ENCODE measurements around the gene GRIN2C.

The GRIN2C gene

DNA sequence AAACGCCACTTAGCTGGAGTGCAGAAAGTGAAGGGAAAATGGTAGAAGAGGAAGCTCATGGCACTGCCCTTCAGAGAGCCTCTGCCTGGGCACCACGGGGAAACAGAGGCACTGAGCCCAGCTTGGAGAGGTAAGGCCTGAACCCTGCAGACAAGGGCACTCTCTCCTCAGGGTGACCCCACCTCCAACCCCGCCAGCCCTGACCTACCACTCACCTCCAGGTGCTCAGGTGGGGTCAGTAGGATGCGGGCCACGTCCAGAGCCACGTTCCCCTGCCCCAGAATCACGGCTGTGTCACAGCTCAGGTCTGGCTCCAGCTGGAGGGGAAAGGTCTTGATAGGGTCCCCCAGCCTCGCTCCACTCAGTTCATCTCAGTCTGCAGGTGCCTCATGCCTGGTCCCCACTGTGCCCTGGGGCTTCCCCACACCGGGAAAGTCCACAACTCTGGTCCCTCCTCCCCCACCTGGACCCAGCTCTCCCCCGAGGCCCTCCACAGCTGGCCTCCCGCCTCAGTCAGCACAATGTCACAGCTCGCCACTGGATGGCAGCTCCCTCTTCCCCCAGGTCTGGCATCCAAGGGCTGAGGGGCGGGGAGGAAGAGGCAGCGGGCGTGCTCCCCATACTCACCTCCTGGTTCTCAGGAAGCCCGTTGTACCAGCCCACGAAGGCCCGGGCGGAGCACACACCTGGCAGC lies 6.0 kb upstream of the GRIN2C start:
- Histone ChIP-seq H3K4me1 (ENCODE audit: insufficient read depth, low read length) (peaks cover 9% of the 10 kb centered on the region), H3K9me3 (ENCODE audit: low read length) (no peaks in the 10 kb centered on the region), H3K4me3 (ENCODE audit: low read length) (no peak overlapping the region), H3K36me3 (ENCODE audit: insufficient read depth, low read length) (peaks cover 10% of the 10 kb centered on the region), H2AFZ (ENCODE audit: low read depth, low read length) (no peak overlapping the region), H3K27me3 (ENCODE audit: insufficient read depth, low read length) (peaks cover 11% of the 10 kb centered on the region)

DNA sequence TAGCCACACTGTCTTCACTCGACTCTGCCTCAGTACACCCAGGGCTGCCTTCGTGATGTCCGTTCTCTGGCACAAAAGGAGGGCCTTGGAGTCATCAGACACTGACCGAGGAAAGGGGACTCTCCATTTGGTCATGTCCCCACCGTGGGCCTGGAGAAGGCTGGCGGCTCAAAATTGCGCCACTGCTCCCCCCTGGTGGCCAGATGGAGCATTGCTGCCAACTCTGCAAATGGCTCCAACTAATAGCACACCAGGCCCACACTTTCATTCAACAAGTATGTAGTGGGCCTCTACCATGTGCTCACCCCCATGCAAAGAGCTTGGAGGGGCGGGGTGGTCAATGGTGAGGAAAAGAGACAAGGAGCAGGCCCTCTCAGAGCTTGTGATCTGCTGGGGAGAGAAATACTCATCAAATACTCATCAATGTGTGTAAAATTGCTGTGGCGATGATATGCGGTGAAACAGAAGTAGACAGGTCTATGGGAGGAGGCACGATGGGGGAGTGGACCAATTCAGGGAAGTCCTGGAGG lies 5.2 kb upstream of the GRIN2C start:
- no peaks in the 10 kb centered on the region for H3K9me3 ChIP-seq (ENCODE audit: low read length)
- peaks cover 18% of the 10 kb centered on the region for H3K27me3 ChIP-seq (ENCODE audit: insufficient read depth, low read length)
- peaks cover 9% of the 10 kb centered on the region for H3K4me1 ChIP-seq (ENCODE audit: insufficient read depth, low read length)
- no peak overlapping the region for H3K4me3 ChIP-seq (ENCODE audit: low read length)
- H3K36me3 ChIP-seq (ENCODE audit: insufficient read depth, low read length): peaks cover 10% of the 10 kb centered on the region
- H2AFZ ChIP-seq (ENCODE audit: low read depth, low read length): no peak overlapping the region

DNA sequence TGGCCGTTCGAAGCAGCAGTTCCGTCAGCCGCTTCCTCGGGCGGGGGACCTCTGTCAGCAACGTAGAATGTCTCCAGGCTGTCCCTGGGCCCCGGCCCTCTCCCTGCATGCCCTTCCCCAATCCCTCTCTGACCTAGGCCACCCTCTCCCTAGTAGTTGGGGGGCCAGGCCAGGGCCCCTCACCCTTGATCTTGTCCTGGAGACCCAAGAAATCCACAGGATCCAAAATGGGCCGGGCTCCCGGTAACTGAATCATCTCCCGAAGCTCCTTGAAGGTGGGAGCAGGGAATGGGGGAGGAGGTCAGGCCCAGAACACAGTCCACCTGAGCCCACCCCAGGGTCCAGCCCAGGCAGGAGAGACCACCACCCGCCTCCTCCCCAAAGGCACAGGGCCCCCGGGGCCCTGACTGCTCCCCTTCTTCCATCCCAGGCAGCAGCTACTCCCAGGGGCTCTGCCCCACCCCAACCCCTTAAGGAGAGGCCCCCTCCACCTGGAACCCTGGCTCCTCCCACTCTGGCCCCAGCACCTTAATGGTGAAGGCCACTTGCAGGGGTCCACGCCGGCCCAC lies 4.7 kb upstream of the GRIN2C start:
- Histone ChIP-seq H3K27me3 (ENCODE audit: insufficient read depth, low read length) (peaks cover 21% of the 10 kb centered on the region), H3K9me3 (ENCODE audit: low read length) (no peaks in the 10 kb centered on the region), H3K36me3 (ENCODE audit: insufficient read depth, low read length) (peaks cover 10% of the 10 kb centered on the region), H3K4me1 (ENCODE audit: insufficient read depth, low read length) (peaks cover 9% of the 10 kb centered on the region), H3K4me3 (ENCODE audit: low read length) (no peak overlapping the region), H2AFZ (ENCODE audit: low read depth, low read length) (no peak overlapping the region)

DNA sequence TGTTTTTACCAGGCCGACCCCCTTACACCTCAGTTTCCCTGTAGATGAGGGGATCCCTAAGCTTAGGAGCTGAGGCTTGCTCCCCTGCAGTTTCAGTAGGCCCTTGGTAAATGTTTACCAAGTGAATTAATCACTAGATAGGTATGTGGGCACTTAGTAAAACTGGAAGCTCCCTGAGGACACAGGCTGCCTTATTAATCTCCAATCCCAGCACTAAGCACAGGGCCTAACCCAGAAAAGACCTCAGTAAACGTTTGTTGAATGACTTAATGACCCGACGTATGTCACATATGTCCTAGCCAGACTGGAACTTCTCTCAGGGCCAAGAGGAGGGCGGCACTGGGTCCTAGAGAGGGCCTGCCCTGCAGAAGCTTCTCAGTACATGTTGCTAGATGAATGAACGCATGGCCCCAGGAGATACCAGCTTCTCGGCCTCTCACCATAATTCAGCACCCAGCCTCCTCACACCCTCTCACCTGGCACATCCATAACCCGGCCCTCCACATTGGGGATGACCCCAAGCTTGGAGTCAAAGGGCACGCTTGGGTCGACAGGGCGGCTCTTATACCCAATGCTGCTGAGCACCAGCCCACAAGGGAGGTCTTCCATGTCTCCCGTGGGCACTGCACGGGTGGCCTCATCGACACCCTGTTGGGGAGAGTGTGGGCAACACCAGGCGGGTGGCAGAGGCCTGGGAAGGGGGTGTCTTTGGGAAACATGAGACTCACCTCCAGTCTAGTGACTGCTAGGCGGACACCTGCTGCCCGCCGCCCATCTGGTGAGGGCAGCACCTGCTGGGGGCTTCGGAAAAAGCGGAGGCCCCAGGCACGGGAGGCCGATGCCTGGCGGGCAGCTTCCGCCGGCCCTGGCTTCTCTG lies 4.0 kb upstream of the GRIN2C start:
- Histone ChIP-seq H3K9me3 (ENCODE audit: low read length) (no peaks in the 10 kb centered on the region), H3K4me1 (ENCODE audit: insufficient read depth, low read length) (peaks cover 9% of the 10 kb centered on the region), H3K36me3 (ENCODE audit: insufficient read depth, low read length) (peaks cover 10% of the 10 kb centered on the region), H2AFZ (ENCODE audit: low read depth, low read length) (no peak overlapping the region), H3K4me3 (ENCODE audit: low read length) (no peak overlapping the region), H3K27me3 (ENCODE audit: insufficient read depth, low read length) (peaks cover 27% of the 10 kb centered on the region)

DNA sequence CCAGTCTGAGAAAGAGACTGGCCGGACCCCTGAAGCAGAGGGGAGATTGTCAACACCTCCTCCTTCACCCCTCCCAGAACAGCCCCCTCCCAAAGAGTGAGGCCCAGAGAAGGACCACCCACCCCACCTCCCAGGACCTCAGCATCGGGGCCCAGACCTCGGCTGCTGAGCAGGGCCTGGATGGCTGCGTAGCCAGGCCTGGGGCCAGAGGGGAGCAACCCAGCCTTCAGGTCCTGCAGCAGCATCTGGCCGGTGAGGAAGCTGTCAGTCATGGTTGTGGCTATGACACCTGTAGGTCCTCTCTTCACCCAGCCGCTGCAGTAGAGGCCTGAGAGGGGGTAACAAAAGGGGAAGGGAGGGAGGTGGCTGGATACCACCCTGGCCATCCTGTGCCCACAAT lies 3.2 kb upstream of the GRIN2C start:
- Histone ChIP-seq H3K9me3 (ENCODE audit: low read length) (no peaks in the 10 kb centered on the region), H2AFZ (ENCODE audit: low read depth, low read length) (no peak overlapping the region), H3K4me3 (ENCODE audit: low read length) (no peak overlapping the region), H3K27me3 (ENCODE audit: insufficient read depth, low read length) (peaks cover 31% of the 10 kb centered on the region), H3K36me3 (ENCODE audit: insufficient read depth, low read length) (peaks cover 5% of the 10 kb centered on the region), H3K4me1 (ENCODE audit: insufficient read depth, low read length) (peaks cover 9% of the 10 kb centered on the region)

DNA sequence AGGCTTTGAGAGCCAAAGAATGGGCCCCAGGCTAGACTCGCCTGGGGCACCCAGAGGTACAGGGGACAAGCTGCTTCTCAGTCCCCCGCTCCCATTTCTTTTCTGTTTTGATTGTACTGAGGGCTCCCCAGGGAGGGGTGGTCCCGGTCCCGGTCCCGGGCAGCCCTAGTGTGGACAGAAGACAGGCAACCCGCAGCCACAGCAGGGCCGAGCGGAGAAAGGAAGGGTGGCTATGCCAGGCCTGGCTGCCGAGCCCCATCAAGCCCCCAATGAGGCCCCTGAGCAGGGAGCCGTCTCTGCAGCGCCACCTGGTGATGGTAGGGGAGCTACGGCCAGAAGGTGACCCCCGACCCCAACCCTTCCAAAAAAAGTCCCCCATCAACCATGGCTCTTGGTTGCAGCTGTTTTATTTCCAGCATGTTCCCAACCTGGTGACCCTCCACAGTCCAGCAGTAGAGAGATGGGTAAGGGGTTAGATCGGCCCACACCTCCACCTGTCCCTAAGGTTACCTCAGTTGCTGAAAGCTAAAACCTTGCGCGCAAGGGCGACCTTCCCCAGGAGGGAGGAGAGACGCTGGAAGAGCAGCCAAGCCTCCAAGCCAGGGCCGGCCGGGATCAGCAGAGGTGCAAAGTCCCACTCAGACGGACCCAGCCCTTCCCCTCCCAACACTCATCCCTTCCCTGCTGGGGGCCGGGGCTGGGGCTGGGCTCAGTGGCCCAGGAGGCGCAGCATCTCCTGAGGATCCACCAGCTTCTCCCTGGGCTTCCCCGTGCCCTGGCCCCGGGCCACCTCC lies 2.6 kb upstream of the GRIN2C start:
- no peak overlapping the region for H3K4me3 ChIP-seq (ENCODE audit: low read length)
- no peak overlapping the region for H2AFZ ChIP-seq (ENCODE audit: low read depth, low read length)
- H3K27me3 ChIP-seq (ENCODE audit: insufficient read depth, low read length): peaks cover 36% of the 10 kb centered on the region
- peaks cover 5% of the 10 kb centered on the region for H3K36me3 ChIP-seq (ENCODE audit: insufficient read depth, low read length)
- H3K9me3 ChIP-seq (ENCODE audit: low read length): no peaks in the 10 kb centered on the region
- peaks cover 9% of the 10 kb centered on the region for H3K4me1 ChIP-seq (ENCODE audit: insufficient read depth, low read length)

DNA sequence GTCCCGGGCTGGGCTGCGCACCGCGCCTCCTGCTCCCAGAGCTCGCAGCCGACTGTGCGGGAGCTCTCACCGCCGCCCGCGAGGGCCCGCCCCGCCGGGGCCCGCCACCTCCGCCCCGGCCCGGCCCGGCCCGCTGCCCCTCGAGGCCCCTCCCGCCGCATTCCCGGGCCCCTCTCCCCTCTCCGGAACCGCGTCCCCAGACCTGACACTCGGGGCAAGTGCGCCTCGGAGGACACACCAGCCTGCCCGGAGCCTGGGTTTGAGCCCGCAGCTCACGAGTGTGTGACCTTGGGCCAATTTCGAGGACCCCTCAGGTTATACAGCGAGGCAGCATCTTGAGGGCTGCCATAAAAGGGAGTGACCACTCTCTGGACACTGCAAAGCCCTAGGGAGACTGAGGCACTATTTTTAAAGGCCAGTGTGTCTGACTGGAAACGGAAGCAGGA lies 2.0 kb upstream of the GRIN2C start:
- Histone ChIP-seq H3K36me3 (ENCODE audit: insufficient read depth, low read length) (peaks cover 5% of the 10 kb centered on the region), H3K4me1 (ENCODE audit: insufficient read depth, low read length) (peaks cover 9% of the 10 kb centered on the region), H2AFZ (ENCODE audit: low read depth, low read length) (no peak overlapping the region), H3K27me3 (ENCODE audit: insufficient read depth, low read length) (peaks cover 42% of the 10 kb centered on the region), H3K9me3 (ENCODE audit: low read length) (no peaks in the 10 kb centered on the region), H3K4me3 (ENCODE audit: low read length) (no peak overlapping the region)

DNA sequence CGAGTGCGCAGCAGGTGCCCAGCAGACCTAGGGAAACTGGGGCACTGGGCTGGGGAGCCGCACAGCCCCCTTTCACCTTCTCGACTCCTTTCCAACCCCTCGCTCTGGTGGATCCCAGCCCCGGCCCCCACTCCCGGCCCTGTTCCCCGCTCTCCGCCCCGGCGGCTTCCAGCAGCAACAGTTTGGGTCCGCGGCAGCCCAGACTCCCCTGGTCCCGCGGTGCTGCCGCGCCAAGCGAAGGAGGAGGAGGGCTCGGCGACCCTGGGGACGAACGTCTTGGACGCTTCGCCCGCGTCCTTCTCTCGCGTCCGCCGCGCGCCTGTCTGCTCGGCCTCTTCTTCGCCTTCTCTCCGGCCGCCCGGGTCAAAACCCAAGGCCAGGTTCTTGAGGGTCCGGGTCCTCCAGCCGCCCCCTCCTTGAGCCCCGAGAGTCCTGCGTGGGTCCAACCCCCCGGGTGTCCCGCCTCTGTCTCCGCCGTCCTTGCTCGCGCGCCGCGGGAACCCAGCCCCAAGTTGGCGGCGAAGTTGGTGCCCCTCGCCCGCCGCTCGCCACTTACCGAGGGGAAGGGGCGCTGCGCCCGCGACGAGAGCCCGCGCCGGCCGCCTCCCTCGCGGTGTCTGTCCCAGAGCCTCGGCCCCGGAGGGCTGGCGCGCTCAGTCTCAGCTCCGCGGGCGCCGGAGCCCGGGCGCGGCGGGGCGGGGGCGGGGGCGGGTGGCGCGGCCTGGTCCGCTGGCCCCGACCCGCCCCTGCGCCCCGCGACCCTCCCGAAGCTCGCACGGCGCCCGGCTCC lies 1.4 kb upstream of the GRIN2C start:
- Histone ChIP-seq H3K4me1 (ENCODE audit: insufficient read depth, low read length) (peaks cover 9% of the 10 kb centered on the region), H2AFZ (ENCODE audit: low read depth, low read length) (no peak overlapping the region), H3K36me3 (ENCODE audit: insufficient read depth, low read length) (peaks cover 4% of the 10 kb centered on the region), H3K4me3 (ENCODE audit: low read length) (no peak overlapping the region), H3K9me3 (ENCODE audit: low read length) (no peaks in the 10 kb centered on the region), H3K27me3 (ENCODE audit: insufficient read depth, low read length) (peaks cover 45% of the 10 kb centered on the region)

DNA sequence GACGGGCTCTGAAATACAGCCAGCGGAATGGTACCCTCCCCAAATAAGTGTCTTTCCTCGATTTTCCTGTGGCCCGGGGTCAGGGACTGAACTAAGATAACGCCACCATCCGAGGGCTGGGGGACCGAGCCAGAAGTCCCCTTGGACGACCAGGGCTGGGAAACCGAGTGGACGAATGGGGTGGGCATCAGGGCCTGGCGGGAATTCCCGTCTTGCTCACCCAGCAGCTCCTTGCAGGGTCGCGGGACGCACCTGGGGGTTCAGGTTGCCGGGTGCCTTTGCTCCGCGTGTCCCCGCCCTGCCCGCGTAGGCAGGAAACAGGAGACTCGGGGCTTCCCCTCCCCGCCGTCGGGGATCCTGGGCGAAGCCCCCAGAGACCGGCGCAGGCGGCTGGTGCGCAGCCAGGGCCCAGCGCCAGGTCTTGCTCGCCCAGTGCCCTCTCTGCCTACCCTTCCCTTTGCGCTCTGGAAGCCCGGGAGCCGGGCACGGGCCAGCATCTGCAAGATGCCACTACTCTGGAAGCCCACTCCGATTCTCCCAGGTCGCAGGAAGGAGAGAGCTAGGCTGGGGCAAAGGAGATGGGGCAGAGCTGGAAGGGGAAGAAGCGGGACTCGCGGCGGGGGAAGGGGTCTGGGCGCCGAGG lies 665 bp upstream of the GRIN2C start:
- H3K27me3 ChIP-seq (ENCODE audit: insufficient read depth, low read length): peaks cover 51% of the 10 kb centered on the region
- H3K4me1 ChIP-seq (ENCODE audit: insufficient read depth, low read length): peaks cover 9% of the 10 kb centered on the region
- no peaks in the 10 kb centered on the region for H3K9me3 ChIP-seq (ENCODE audit: low read length)
- H2AFZ ChIP-seq (ENCODE audit: low read depth, low read length): no peak overlapping the region
- H3K4me3 ChIP-seq (ENCODE audit: low read length): no peak overlapping the region
- H3K36me3 ChIP-seq (ENCODE audit: insufficient read depth, low read length): peaks cover 4% of the 10 kb centered on the region

DNA sequence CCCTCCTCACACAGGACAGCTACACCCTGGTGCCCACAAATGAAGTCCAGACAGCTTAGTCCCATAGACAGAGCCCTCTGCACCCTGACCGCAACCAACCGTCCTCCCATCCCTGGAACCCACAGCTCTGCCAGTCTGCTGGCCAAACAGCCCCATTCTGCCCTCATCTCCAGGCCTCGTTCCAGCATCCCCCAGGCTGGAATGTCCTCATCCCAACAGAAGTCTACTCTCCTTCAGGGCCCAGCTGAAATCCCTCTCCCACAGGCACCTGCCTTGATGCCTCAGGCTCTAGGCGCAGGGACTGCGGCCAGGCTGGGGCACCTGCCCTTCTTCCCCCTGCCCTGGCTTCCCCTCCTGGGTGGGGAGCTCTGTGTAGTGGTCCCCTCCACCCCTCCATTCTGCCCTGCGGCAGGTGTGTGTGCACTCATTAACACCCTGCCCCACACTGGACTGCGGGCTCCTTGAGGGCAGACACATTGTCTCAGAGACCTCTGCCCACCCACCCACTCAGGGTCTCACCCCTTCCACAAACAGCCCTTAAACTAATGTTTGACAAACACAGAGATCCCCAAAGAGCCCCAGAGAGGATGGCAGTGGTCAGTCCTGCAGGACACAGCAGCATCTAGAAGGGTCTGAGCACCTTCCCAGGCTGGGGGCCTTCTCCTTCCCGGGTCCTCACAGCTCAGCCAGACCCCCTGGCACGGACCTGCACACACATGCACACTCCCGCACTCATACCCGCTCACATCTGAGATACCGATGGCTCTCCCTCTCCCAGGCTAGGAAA lies 820 bp downstream of the GRIN2C start:
- H3K4me1 ChIP-seq (ENCODE audit: insufficient read depth, low read length): peaks cover 7% of the 10 kb centered on the region
- H3K4me3 ChIP-seq (ENCODE audit: low read length): no peak overlapping the region
- H3K27me3 ChIP-seq (ENCODE audit: insufficient read depth, low read length): peaks cover 65% of the 10 kb centered on the region
- H2AFZ ChIP-seq (ENCODE audit: low read depth, low read length): no peak overlapping the region
- H3K36me3 ChIP-seq (ENCODE audit: insufficient read depth, low read length): peaks cover 3% of the 10 kb centered on the region
- no peaks in the 10 kb centered on the region for H3K9me3 ChIP-seq (ENCODE audit: low read length)

DNA sequence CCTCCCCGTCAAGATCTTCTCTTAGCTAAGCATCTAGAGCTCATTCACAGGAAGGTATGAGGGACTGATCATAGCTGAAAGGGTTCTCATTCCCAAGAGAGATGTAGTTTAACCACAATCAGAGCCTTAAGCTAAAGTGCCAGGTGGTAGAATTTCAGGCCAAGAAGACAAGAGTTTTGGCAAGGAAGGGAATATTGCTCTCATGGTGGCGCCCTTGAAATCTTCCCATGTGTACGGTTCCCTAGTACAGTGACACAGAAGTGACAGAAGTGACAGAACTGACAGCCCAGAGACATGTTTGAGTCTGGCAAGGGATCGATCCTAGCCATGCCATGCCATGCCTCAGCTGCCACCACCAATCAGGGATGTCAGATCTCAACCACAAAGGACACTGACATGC lies 2.5 kb downstream of the GRIN2C start:
- Histone ChIP-seq H3K27me3 (ENCODE audit: insufficient read depth, low read length) (peaks cover 80% of the 10 kb centered on the region), H3K9me3 (ENCODE audit: low read length) (peaks cover 1% of the 10 kb centered on the region), H3K36me3 (ENCODE audit: insufficient read depth, low read length) (no peaks in the 10 kb centered on the region), H2AFZ (ENCODE audit: low read depth, low read length) (no peak overlapping the region), H3K4me3 (ENCODE audit: low read length) (no peak overlapping the region), H3K4me1 (ENCODE audit: insufficient read depth, low read length) (peaks cover 12% of the 10 kb centered on the region)

Data from neuron (in vitro differentiated cells).